ENCODE results near the gene CCDC107. TPM values are rescaled to one million over a fixed set of nuclear protein-coding genes. Genes with fewer than 3 reads are reported as not detected.
A peak's percentile ranks its signal among the peaks of the same experiment; 100 is the strongest.

CCDC107 gene
- total and polyA plus RNA-seq, 2 of the 13 experiments (the other 11 are each of a cell fraction or from before 2014, with no cell fraction given): 7.1 to 15.2 TPM

DNA sequence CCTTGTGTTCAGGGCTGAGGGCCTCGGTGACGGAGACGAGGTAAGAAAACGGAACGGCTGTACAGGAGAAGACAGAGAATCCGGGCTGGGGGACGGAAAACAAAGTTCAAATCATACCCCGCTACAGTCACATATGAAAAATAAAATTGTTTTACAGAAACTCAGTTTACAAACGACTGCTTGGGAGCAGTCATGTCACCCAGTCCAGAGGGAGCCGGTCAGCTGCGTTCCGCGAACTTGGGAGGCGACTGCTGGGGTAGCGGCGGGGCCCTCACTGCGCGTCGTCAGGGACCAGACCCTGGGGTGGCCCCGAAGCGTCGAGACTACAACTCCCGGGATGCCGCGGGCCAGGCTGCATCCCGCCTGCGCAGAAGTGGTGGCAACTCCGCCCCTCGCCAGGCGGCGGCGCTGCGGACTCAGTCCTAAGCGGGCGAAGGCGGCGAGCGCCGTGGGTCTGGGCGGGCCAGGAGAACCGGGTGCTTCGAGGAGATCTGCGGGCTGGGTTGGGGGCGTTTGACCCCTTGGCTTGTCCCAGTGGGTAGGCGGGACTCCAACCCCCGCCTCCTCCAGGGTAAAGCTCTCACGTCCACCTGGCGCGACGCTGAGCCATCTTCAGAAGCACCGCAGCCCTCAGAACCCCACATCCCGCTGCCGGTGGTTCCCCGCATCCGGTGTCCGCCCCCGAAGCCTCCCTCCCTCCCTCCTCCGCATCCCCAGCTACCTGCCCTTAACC lies 11.4 kb upstream of the CCDC107 start (continued):
- no peak for TF ChIP-seq NFYC (CRISPR knock-in tag; IDR thresholded peaks at IDR 0.05)
- TF ChIP-seq, protein P1, sequence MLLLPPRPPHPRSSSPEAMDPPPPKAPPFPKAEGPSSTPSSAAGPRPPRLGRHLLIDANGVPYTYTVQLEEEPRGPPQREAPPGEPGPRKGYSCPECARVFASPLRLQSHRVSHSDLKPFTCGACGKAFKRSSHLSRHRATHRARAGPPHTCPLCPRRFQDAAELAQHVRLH (CRISPR knock-in tag; IDR thresholded peaks at IDR 0.05; ENCODE audit: borderline replicate concordance, low read depth): no peak; the same call in 1 of the 2 replicates
- peak; percentile 61; the same call in 1 of the 2 replicates for TF ChIP-seq RXRA (CRISPR knock-in tag; IDR thresholded peaks at IDR 0.05)
- TF ChIP-seq, protein P2, sequence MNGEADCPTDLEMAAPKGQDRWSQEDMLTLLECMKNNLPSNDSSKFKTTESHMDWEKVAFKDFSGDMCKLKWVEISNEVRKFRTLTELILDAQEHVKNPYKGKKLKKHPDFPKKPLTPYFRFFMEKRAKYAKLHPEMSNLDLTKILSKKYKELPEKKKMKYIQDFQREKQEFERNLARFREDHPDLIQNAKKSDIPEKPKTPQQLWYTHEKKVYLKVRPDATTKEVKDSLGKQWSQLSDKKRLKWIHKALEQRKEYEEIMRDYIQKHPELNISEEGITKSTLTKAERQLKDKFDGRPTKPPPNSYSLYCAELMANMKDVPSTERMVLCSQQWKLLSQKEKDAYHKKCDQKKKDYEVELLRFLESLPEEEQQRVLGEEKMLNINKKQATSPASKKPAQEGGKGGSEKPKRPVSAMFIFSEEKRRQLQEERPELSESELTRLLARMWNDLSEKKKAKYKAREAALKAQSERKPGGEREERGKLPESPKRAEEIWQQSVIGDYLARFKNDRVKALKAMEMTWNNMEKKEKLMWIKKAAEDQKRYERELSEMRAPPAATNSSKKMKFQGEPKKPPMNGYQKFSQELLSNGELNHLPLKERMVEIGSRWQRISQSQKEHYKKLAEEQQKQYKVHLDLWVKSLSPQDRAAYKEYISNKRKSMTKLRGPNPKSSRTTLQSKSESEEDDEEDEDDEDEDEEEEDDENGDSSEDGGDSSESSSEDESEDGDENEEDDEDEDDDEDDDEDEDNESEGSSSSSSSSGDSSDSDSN (CRISPR knock-in tag; IDR thresholded peaks at IDR 0.05): peak; percentile 75
- 0 out of 2 replicates have a peak, but pooled peaks have one; percentile 58 for TF ChIP-seq ZNF34 (CRISPR knock-in tag; IDR thresholded peaks at IDR 0.05; ENCODE audit: borderline replicate concordance)
- TF ChIP-seq HNF4A (CRISPR knock-in tag; IDR thresholded peaks at IDR 0.05): peak; percentile 39; the same call in 1 of the 2 replicates
- TF ChIP-seq NR2F2 (IDR thresholded peaks at IDR 0.05; ENCODE audit: borderline replicate concordance, low read depth): no peak
- no peak; the same call in 1 of the 2 replicates for TF ChIP-seq FOXC1 (CRISPR knock-in tag; IDR thresholded peaks at IDR 0.05; ENCODE audit: borderline replicate concordance)
- TF ChIP-seq, protein P3, sequence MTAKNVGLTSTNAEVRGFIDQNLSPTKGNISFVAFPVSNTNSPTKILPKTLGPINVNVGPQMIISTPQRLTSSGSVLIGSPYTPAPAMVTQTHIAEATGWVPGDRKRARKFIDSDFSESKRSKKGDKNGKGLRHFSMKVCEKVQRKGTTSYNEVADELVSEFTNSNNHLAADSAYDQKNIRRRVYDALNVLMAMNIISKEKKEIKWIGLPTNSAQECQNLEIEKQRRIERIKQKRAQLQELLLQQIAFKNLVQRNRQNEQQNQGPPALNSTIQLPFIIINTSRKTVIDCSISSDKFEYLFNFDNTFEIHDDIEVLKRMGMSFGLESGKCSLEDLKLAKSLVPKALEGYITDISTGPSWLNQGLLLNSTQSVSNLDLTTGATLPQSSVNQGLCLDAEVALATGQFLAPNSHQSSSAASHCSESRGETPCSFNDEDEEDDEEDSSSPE (CRISPR knock-in tag; IDR thresholded peaks at IDR 0.05): 0 out of 2 replicates have a peak, but pooled peaks have one; percentile 66
- TF ChIP-seq, protein P4, sequence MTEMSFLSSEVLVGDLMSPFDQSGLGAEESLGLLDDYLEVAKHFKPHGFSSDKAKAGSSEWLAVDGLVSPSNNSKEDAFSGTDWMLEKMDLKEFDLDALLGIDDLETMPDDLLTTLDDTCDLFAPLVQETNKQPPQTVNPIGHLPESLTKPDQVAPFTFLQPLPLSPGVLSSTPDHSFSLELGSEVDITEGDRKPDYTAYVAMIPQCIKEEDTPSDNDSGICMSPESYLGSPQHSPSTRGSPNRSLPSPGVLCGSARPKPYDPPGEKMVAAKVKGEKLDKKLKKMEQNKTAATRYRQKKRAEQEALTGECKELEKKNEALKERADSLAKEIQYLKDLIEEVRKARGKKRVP (CRISPR knock-in tag; IDR thresholded peaks at IDR 0.05): no peak
- peak; percentile 82 for TF ChIP-seq ZNF547 (CRISPR knock-in tag; IDR thresholded peaks at IDR 0.05)
- peak; percentile 91 for TF ChIP-seq STAG1 (CRISPR knock-in tag; IDR thresholded peaks at IDR 0.05)
- 0 out of 2 replicates have a peak, but pooled peaks have one; percentile 29 for TF ChIP-seq MED13 (CRISPR knock-in tag; IDR thresholded peaks at IDR 0.05)
- TF ChIP-seq ZBTB20 (CRISPR knock-in tag; IDR thresholded peaks at IDR 0.05; ENCODE audit: borderline replicate concordance, low read depth): no peak
- peak; percentile 58 for TF ChIP-seq HNRNPLL (IDR thresholded peaks at IDR 0.05; ENCODE audit: low read depth, low read length, poor library complexity, severe bottlenecking)
- TF ChIP-seq, protein P5, sequence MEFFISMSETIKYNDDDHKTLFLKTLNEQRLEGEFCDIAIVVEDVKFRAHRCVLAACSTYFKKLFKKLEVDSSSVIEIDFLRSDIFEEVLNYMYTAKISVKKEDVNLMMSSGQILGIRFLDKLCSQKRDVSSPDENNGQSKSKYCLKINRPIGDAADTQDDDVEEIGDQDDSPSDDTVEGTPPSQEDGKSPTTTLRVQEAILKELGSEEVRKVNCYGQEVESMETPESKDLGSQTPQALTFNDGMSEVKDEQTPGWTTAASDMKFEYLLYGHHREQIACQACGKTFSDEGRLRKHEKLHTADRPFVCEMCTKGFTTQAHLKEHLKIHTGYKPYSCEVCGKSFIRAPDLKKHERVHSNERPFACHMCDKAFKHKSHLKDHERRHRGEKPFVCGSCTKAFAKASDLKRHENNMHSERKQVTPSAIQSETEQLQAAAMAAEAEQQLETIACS (CRISPR knock-in tag; IDR thresholded peaks at IDR 0.05): peak; percentile 29; the same call in 1 of the 2 replicates
- TF ChIP-seq ERF (CRISPR knock-in tag; IDR thresholded peaks at IDR 0.05): peak; percentile 70; the same call in 1 of the 2 replicates
- peak; percentile 79; the same call in 1 of the 2 replicates for TF ChIP-seq ATF7-NPFF (CRISPR knock-in tag; IDR thresholded peaks at IDR 0.05; ENCODE audit: low read depth)
- peak; percentile 77 for TF ChIP-seq KDM5A (IDR thresholded peaks at IDR 0.05; ENCODE audit: borderline replicate concordance, low read length)
- TF ChIP-seq CENPT (CRISPR knock-in tag; IDR thresholded peaks at IDR 0.05; ENCODE audit: low read depth): 0 out of 2 replicates have a peak, but pooled peaks have one; percentile 72
- TF ChIP-seq MIER2 (CRISPR knock-in tag; IDR thresholded peaks at IDR 0.05): no peak
- TF ChIP-seq, protein P6, sequence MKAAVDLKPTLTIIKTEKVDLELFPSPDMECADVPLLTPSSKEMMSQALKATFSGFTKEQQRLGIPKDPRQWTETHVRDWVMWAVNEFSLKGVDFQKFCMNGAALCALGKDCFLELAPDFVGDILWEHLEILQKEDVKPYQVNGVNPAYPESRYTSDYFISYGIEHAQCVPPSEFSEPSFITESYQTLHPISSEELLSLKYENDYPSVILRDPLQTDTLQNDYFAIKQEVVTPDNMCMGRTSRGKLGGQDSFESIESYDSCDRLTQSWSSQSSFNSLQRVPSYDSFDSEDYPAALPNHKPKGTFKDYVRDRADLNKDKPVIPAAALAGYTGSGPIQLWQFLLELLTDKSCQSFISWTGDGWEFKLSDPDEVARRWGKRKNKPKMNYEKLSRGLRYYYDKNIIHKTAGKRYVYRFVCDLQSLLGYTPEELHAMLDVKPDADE (CRISPR knock-in tag; IDR thresholded peaks at IDR 0.05): no peak
- no peak for TF ChIP-seq FOXK2 (IDR thresholded peaks at IDR 0.05)
